ENCODE results near the gene KHK. TPM values are rescaled to one million over a fixed set of nuclear protein-coding genes. Genes with fewer than 3 reads are reported as not detected.

KHK gene
- total RNA-seq, 1 donor from 2014 or later, result 9.3 TPM

DNA sequence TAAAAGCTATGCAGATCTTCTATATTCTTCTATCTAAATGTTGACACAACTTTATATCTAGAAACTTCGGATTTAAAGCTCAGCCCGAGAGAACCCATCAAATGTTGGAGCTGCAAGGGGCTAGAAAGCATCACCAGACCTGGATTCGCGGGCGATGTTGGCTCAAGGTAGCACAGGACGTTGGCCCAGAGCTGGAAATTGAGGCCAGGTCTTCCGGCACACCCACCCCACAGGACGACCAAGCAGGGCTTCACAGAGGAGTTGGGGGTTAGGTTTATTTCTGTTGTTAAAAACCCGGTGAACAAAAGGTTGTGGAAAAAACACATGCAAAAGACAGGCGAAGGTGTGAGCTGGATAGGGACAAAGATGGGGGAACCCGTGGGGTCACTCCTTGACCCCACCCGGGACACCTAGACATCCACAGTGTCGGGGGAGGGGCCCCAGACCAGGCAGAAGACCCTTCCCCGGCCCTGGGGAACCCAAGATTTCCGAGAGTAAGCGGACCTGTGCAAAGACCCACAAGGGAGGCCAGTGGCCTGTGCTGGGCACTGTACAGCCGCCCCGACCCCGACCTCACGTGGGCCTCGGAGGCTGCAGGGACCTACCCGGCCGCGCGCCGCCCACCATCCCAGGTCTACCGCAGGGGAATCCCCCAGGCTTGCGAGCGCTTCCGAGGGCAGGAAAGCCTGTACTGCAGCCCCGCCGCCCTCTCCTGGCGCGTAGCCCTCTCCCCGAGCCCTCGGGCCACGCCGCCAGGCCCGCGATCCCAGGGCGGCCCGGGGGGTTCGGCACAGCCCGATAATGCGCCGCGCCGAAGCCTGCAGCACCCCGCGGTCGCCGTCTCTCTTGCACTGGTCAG lies 36.9 kb upstream of the KHK start:
- TF ChIP-seq POLR2AphosphoS5 (IDR thresholded peaks at IDR 0.05; ENCODE audit: insufficient read depth in 1 of 2, low read depth in 1 of 2) (no peak), POLR2A (IDR thresholded peaks at IDR 0.05) (no peak)
- TF ChIP-seq, protein P1, sequence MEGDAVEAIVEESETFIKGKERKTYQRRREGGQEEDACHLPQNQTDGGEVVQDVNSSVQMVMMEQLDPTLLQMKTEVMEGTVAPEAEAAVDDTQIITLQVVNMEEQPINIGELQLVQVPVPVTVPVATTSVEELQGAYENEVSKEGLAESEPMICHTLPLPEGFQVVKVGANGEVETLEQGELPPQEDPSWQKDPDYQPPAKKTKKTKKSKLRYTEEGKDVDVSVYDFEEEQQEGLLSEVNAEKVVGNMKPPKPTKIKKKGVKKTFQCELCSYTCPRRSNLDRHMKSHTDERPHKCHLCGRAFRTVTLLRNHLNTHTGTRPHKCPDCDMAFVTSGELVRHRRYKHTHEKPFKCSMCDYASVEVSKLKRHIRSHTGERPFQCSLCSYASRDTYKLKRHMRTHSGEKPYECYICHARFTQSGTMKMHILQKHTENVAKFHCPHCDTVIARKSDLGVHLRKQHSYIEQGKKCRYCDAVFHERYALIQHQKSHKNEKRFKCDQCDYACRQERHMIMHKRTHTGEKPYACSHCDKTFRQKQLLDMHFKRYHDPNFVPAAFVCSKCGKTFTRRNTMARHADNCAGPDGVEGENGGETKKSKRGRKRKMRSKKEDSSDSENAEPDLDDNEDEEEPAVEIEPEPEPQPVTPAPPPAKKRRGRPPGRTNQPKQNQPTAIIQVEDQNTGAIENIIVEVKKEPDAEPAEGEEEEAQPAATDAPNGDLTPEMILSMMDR (IDR thresholded peaks at IDR 0.05), result no peak
- intact Hi-C loops (cut with DNase I), result loop anchor here (2.0 kb wide), 1 partner anchor 37 kb away; the partner anchor contains the start of gene KHK

DNA sequence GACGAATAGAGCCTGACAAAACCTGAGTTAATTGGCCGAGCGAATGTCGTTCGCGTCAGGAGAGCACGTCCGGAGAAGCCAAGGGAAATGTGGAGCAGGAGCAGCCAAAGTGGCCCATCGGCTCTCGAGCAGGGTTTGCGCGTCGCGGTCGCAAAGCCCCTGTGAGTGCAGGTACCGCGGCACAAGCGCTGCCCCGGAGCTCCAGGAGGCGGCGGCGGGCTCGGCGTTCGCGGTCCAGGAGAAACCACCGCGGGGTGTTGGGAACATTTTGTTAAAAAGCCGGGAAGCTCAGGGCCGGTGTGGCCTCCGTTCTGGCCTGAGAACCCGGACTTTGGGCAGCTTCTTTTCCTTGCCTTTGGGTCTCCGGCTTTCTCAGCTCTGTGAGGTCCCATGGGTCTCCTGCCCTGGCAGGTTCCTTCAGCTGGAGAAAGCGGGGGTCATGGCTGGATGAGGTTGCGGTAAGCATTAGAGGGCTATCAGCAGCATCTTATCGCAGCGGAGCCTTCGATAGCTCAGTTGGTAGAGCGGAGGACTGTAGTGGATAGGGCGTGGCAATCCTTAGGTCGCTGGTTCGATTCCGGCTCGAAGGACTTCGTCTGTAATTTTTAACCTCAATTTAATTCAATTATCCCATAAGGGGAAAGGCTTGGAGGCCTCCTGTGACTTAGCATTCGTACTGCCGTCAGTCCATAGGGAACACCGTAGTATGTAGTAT lies 36.1 kb upstream of the KHK start:
- Histone ChIP-seq H3K4me1 (peaks cover 22% of the 10 kb centered on the region), H3K27me3 (no peaks in the 10 kb centered on the region), H3K36me3 (peaks cover 0 to 21% of the 10 kb centered on the region in 2 donors), H3K27ac (peak overlapping the region; percentile 95), H3K9me3 (no peaks in the 10 kb centered on the region), H3K4me3 (peak overlapping the region; percentile 71 to 93)
- intact Hi-C loops (cut with DNase I), result loop anchor here (2.0 kb wide), 1 partner anchor 36 kb away; the partner anchor contains the start of gene KHK
- peak; percentile 64 to 79 for TF ChIP-seq POLR2AphosphoS5 (IDR thresholded peaks at IDR 0.05; ENCODE audit: insufficient read depth in 1 of 2, low read depth in 1 of 2)
- TF ChIP-seq POLR2A (IDR thresholded peaks at IDR 0.05), result no peak
- TF ChIP-seq, protein P1 (IDR thresholded peaks at IDR 0.05), result peak in 1 of 3 experiments; percentile 61
- DNase-seq (ENCODE audit: extremely low spot score in 2 of 2), result peak in 1 of 2 donors; percentile 98

More for the DNA sequence above, 36.9 kb upstream of the KHK start:
- peak overlapping the region; percentile 71 to 93 for H3K4me3 ChIP-seq
- no peaks in the 10 kb centered on the region for H3K27me3 ChIP-seq
- no peaks in the 10 kb centered on the region for H3K9me3 ChIP-seq
- H3K36me3 ChIP-seq, result peaks cover 0 to 13% of the 10 kb centered on the region in 2 donors
- peaks cover 22% of the 10 kb centered on the region for H3K4me1 ChIP-seq
- DNase-seq (ENCODE audit: extremely low spot score in 2 of 2), result no peak
- peak overlapping the region; percentile 95 for H3K27ac ChIP-seq

DNA sequence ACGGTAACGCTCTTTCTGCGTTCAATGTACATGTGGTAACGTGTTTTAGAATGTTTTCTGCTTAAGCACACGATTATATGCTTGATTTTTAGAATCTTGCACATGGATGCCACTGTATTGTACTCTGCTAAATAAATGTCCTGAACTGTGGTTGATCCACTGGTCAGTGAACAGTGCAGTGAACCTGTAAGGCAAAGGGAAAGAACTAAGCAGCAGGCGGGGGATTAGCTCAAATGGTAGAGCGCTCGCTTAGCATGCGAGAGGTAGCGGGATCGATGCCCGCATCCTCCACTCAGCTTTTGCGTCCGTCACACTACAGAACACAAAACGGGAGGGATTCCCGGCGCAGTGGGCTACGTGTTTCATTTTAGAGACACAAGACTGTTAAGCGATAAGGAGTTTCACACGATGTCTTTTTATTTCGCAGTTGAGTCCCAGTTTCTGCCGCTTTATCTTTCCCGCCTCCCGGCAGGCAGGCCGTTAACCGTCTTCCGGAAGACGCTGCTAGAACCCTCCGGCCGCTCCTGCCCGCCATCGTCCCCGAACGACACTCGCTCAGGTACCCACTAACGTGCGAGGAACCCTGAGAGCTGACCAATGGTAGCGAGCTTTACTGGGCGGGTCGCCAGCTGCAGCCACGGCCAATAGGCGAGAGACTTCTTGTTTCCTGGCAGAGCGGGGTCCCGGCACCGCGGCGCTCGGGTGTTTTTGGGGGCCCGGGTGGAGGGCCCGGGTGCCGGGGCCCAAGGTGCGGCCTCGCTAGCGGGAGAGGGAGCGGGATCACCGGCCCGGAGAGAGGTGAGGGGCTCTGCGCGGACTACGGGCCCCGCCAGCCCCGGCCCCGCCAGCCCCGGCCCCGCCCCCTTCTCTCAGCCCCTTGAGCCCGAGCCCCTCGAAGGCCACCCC lies 35.3 kb upstream of the KHK start, which contains the start of gene AGBL5:
Gene AGBL5 (plus strand): TSS at position 673 of the 906 bp plus-strand sequence. CDS start 1,291 bp downstream, outside the sequence.
- TF ChIP-seq, protein P1 (IDR thresholded peaks at IDR 0.05), result no peak
- TF ChIP-seq POLR2AphosphoS5 (IDR thresholded peaks at IDR 0.05; ENCODE audit: insufficient read depth in 1 of 2, low read depth in 1 of 2) (peak; percentile 17 to 95), POLR2A (IDR thresholded peaks at IDR 0.05) (peak in 1 of 2 donors; percentile 54)
- intact Hi-C loops (cut with DNase I), result loop anchor here (2.0 kb wide), 1 partner anchor 36 kb away; the partner anchor contains the start of gene KHK
- Histone ChIP-seq H3K27me3 (no peaks in the 10 kb centered on the region), H3K36me3 (peaks cover 0 to 29% of the 10 kb centered on the region in 2 donors), H3K4me3 (peak within 1 kb of the TSS; percentile 71 to 93), H3K4me1 (peaks cover 22% of the 10 kb centered on the region), H3K27ac (peak within 1 kb of the TSS; percentile 95), H3K9me3 (no peaks in the 10 kb centered on the region)
- peak in 1 of 2 donors; percentile 96 for DNase-seq (ENCODE audit: extremely low spot score in 2 of 2)

DNA sequence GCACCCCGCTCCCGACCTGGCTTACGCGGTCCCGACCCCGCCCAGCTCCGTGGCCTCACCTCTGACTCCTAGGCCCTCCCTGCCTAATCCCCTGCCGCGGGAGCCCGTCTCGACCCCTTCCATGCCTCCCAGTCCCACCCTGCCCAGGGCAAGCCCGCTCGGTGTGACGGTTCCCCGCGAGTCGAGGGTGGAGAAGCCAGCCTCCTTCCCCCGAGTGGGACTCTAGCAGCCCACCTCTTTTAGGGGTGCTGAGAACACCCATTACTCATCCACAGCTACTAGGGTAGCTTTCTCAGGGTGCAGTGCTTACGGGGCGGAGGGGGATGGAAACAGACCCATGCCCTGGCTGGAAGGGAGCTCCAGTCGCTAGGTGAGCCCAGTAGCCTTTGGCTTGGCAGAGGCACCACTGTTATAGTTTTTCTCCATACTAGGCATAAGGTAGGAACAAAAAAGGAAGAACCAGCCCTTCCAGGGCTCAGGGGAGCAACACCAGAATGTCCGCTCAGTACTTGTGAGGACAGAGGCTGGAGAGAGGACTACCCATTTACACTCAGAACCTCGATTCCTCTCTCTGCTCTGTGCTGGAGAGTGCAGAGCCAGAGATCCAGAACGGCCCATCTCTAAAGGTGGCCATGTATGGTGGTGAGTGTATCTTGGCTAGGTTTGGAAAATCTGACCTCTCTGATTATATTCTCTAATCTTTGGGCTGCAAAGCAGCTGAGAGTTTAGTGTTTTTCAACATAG lies 34.5 kb upstream of the KHK start:
- intact Hi-C loops (cut with DNase I), result loop anchor here (2.0 kb wide), 1 partner anchor 35 kb away; the partner anchor contains the start of gene KHK
- Histone ChIP-seq H3K27me3 (no peaks in the 10 kb centered on the region), H3K4me3 (peak overlapping the region; percentile 71 to 93), H3K4me1 (peaks cover 22% of the 10 kb centered on the region), H3K36me3 (peaks cover 0 to 38% of the 10 kb centered on the region in 2 donors), H3K9me3 (no peaks in the 10 kb centered on the region), H3K27ac (peak overlapping the region; percentile 95)
- no peak for DNase-seq (ENCODE audit: extremely low spot score in 2 of 2)
- TF ChIP-seq POLR2A (IDR thresholded peaks at IDR 0.05) (no peak), POLR2AphosphoS5 (IDR thresholded peaks at IDR 0.05; ENCODE audit: insufficient read depth in 1 of 2, low read depth in 1 of 2) (no peak)
- TF ChIP-seq, protein P1 (IDR thresholded peaks at IDR 0.05), result no peak
